ENCODE results near the gene ZSWIM5.
"Not testable (repeated sequence)": the region's sequence is repeated elsewhere in the genome, so short reads cannot be mapped to it uniquely, and the experiment has no call there.

Gene ZSWIM5

GRCh38 chr1:45095450-45095849 is 111.0 kb downstream of the ZSWIM5 start:
- H3K4me3 ChIP-seq (ENCODE audit: low read depth, low read length) = no peak overlapping the region
- no peak for TF ChIP-seq CTCF (IDR thresholded peaks at IDR 0.05; ENCODE audit: borderline replicate concordance, insufficient read depth, low read depth, low read length)

GRCh38 chr1:45094371-45094770 is 112.0 kb downstream of the ZSWIM5 start:
- H3K4me3 ChIP-seq (ENCODE audit: low read depth, low read length) = not testable (repeated sequence)

- no peak overlapping the region for H3K4me3 ChIP-seq (ENCODE audit: low read depth, low read length)
- TF ChIP-seq CTCF (IDR thresholded peaks at IDR 0.05; ENCODE audit: borderline replicate concordance, insufficient read depth, low read depth, low read length) = no peak
Measured at GRCh38 chr1:45093334-45093733, 113.1 kb downstream of the ZSWIM5 start.

- no peak for TF ChIP-seq CTCF (IDR thresholded peaks at IDR 0.05; ENCODE audit: borderline replicate concordance, insufficient read depth, low read depth, low read length)
- H3K4me3 ChIP-seq (ENCODE audit: low read depth, low read length) = no peak overlapping the region
Measured at GRCh38 chr1:45089711-45090110, 116.7 kb downstream of the ZSWIM5 start.

GRCh38 chr1:45084562-45084961 is 121.8 kb downstream of the ZSWIM5 start:
- no peak overlapping the region for H3K4me3 ChIP-seq (ENCODE audit: low read depth, low read length)
- TF ChIP-seq CTCF (IDR thresholded peaks at IDR 0.05; ENCODE audit: borderline replicate concordance, insufficient read depth, low read depth, low read length) = no peak

GRCh38 chr1:45079533-45079932 is 126.9 kb downstream of the ZSWIM5 start:
- no peak for TF ChIP-seq CTCF (IDR thresholded peaks at IDR 0.05; ENCODE audit: borderline replicate concordance, insufficient read depth, low read depth, low read length)

GRCh38 chr1:45076959-45077358 is 129.4 kb downstream of the ZSWIM5 start:
- not testable (repeated sequence) for H3K4me3 ChIP-seq (ENCODE audit: low read depth, low read length)

More at GRCh38 chr1:45079533-45079932, 126.9 kb downstream of the ZSWIM5 start:
- H3K4me3 ChIP-seq (ENCODE audit: low read depth, low read length) = no peak overlapping the region

GRCh38 chr1:45071567-45071966 is 134.8 kb downstream of the ZSWIM5 start:
- no peak overlapping the region for H3K4me3 ChIP-seq (ENCODE audit: low read depth, low read length)
- TF ChIP-seq CTCF (IDR thresholded peaks at IDR 0.05; ENCODE audit: borderline replicate concordance, insufficient read depth, low read depth, low read length) = no peak

Data from GM12875 (cell line).